Activated CD4-positive, CD25-positive, alpha-beta regulatory T cell treated with anti-CD3 and anti-CD28 coated beads, Interleukin-2, amount 50 U/mL, for 16 hours (primary cell): ENCODE results near the gene LRRC42.

Source experiments
- DNase-seq: peaks from one replicate; pipeline ENCODE4 v3.0.0-alpha.2; 2020; ENCODE audit warnings: low read depth, low spot score

Gene LRRC42

DNA sequence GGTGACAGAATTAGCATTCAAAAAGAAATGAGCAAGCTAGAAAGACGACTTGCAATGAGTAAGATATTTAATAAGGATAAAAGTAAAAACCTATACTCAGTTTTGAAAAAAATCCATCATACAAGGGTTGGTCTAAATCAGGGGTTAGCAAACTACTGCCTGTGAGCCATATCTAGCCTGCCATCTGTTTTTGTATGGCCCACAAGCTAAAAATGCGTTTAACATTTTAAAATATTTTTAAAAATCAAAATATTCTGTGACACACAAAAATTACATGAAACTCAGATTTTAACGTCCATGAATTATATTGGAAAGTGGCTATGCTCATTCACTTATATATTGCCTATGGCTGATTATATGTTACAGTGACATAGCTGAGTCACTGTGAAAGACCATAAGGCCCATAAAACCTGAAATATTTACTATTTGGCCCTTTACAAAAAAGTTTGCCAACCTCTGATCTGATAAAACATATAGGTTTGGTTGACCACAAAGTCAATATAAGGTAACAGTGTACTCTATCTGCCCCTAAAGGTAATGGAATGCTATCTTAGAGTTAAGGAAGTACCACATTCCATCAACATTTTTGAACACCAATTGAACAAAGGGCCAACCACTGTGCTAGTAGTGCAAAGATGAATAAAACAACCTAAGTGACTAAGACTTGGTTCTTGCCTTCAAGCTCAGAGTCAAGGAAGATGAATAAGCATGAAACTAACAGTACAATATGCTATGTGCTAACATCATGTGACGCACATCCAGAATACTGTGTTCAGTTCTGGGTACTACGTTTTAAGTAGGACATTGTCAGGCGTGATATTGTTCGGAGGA, 3.8 kb upstream of the LRRC42 start:
- no peak for DNase-seq

GRCh38 chr1:53943090-53943489, 3.1 kb upstream of the LRRC42 start:
- no peak for DNase-seq

DNA sequence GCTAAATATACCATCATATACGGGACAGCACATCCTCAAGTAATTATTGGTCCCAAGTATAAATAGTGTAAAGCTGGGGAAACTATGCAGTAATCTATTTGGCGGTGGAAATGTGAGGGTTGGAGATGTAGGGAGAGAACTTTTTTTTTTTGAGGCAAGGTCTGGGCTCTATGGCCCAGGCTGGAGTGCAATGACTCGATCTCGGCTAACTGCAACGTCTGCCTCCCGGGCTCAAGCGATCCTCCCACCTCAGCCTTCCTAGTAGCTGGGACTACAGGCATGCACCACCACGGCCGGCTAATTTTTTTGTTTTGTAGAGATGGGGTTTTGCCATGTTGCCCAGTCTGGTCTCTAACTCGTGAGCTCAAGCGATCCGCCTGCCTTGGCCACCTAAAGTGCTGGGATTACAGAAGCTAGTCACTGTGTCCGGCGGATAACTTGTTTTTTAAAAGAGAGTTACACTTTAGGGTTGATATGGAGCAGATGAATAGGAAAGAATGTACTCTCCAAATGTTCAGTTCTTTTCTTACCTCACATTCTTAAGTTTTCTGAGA, 2.6 kb upstream of the LRRC42 start:
- no peak for DNase-seq

- DNase-seq, result no peak
Measured at GRCh38 chr1:53944469-53945182, 1.5 kb upstream of the LRRC42 start.

GRCh38 chr1:53945183-53945432, 1.0 kb upstream of the LRRC42 start:
- no peak for DNase-seq

GRCh38 chr1:53945433-53946251, 508 bp upstream of the LRRC42 start, which contains the start of gene IFT25:
TSS of gene IFT25 (minus strand) at chr1:53945699. CDS start at chr1:53940082, 5,617 bp downstream.
- peak; percentile 96 for DNase-seq

DNA sequence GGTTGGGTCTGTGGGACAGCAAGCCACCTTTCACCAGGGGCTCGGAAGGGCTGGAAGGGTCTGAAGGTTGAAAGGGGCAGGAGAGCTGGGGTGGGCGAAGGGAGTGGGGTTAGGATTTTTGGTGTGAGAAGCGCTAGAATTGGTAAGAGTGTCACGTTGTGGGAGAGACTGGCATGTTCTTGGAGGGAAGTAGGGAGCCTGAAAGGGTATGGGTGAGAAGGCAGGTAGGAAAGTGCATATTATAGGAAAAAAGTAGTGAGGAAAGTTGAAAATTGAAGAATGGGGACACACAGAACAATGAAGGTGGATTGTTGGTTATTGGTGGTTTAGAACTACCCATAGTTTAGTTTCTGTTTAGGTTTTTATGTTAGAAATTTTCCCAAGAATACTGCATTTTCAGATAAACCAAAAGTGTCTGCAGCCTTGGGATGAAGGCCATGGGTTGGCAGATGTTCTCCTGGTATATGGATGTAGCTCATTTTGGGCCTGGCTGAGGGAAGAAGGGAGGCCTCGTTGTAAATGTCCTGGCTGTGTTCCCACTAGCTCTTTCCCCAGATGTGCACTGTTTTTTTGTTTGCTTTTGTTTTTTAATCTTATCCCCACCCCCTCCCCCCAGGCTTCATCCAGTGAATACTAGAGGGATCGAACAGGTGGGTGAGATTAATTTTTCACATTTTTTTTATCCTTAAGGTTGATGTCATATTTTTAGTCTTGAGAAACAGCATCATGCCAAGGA, 1.2 kb downstream of the LRRC42 start:
- DNase-seq, result no peak

GRCh38 chr1:53948291-53948690, 2.1 kb downstream of the LRRC42 start:
- DNase-seq, result no peak

DNA sequence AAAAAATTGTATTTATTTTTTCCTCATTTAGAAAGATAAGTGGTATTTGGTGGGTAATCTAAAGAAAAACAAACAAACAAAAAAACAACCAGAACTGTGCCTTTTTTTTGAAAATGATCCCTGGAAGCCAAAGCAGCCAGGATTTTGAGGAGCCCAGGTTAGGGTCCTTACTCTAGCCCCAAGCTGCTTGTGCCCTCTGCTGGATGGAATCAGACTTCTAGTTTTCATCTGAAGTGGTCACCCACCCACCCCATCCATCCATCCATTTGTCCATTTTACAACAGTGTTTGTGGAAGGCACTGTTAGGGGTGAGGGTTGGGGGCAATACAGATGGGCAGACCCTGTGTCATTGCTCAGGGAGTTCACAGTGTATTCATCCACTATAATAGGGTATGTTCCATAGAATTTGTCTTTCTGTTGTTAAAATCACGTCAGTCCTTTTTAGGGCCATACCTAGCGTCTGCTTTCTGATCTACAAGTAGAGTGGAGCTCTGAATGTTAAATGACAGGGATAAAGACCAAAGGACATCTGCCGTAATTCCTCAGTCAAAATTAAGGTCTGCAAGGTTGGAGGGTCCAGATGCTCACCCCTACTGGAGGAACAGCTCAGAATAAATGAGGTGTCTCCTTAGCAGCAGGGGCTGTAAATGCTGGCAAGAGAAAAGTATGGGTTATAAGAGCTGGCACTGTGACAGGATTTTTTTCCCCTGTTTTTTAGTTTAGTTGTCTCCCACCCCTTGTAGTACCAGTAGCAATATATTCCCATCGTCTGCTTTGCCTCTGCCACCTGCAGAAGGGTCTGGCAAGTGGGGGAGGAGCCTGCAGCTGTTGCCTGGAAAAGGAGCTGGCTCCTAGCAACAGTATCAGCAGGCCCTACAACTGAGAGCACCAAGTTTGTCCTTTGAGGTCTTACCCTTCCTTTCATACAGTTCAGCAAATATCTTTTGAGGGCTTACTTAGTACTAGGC, 3.2 kb downstream of the LRRC42 start:
- no peak for DNase-seq

DNA sequence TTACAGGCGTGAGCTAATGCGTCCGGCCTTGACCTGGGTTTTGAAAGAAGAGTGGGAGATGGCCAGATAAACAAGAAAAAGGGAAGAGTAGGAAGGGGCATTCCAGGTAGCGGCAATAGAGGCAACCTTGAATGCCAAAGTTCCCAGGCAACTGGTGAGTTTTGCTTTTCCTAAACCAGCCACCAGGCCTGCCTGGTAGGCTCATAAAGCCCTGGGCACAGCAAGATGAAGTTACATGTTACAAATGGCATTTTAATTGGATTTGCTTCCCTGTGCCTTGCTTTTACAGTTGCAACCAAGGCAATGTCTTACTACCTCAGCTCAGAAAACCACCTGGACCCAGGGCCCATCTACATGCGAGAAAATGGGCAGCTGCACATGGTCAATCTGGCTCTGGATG, 5.5 kb downstream of the LRRC42 start:
- no peak for DNase-seq

DNA sequence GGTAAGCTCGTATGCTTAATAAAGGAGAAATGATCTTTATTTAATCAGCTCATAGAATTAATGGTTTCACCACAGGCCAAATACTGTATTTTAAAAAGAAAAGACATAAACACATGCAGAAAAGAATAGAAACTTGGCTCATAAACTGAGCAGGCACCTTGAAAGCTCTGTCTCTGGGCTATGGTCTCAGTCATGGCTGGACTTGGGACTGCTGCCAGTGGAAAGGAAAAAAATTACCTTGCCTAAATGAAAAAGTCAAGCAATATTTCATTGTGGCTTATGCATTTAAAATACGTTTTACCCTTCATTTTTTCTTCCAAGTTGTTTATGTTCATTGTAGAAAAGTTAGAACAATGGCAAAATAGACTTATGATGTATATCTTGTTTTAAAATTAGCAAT, 8.0 kb downstream of the LRRC42 start:
- no peak for DNase-seq

DNA sequence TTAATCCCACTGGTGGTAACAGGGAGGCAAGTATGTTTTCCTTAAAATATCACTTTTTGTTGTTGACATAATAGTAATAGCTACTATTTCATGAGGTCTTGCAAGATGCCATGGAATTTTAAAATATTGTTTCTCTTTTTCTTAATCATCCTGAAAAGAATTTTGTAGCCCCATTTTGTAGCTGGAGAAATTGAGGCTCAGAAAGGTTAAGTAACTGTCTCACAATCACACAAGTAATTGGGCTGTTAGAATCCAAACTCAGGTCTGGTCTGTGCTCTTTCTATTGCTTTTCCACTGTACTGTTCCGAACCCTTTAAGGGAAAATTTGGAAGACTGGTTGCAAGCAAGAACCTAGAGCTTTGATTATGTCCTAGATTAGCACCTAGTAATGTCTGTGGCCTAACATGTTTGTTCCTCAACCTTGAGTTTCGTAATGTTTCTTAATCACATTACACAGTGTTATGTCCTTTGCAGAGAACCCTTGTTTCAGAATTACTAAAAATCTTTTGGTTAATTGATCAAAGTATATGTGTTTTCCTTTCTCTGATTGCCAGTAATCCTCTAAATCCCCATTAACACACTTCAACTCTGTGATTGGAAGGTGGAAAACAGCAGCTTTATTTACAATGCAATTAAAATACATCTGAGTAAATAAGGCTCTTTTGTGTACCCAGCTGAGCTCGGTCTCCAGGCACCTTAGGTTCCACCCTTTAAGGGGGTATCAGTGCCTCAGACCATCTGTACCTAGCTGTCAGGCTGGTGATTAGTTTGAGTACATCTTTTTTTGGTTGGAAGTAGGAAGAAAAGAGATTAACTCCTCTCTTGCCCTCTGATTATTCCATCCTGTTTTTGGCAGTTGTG, 10.4 kb downstream of the LRRC42 start:
- no peak for DNase-seq

DNA sequence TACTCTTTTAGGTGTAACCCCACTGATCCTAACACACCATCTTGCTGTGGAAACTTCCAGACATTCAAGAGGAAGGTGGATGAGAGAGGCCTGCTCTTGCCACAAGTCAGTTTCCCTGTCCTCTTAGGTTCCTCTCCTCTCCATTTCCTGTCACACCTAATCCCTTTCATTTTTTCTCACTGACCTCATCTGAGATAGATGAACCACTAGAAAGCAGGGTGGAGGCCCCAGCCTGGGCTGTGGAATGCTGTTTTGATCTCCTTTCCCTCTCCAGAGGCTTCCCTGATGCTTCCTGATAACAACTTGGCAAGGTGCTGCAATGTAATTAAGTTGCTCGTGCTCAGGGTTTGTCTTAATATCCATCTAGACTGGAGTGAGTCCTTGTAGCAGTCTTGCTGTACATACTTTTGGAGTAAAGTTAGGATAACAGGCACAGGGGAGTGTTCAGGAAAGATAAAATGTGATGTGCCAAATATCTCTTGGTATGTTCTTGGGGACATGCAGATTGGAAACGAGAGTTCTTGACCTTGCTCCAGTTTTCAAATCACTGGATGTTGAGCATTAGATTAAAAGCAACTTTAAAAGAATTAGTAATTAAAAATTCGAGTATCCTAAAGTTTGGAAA, 11.2 kb downstream of the LRRC42 start:
- DNase-seq, result no peak

- DNase-seq, result no peak
Measured at GRCh38 chr1:53959664-53960250, 13.6 kb downstream of the LRRC42 start.

- no peak for DNase-seq
Measured at GRCh38 chr1:53962395-53962794, 16.2 kb downstream of the LRRC42 start.

- no peak for DNase-seq
Measured at GRCh38 chr1:53963460-53963859, 17.3 kb downstream of the LRRC42 start.

GRCh38 chr1:53964109-53964508, 18.0 kb downstream of the LRRC42 start:
- DNase-seq, result no peak

DNA sequence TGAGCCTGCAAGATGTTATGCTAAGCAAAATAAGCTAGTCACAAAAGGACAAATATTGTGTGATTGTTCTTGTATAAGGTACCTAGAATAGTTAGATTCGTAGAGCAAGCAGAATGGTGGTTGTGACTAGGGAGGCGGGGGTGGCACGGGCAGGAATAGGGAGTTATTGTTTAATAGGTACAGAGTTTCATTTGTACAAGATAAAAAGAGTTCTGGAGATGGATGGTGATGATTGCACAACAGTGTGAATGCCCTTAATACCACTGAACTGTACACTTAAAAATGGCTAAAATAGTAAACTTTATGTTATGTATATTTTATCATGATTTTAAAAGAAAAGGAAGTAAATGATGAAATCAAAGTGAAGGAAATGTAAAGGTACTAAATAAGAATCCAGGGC, 20.6 kb downstream of the LRRC42 start:
- DNase-seq, result no peak
